Left lobe of liver (tissue), 2 donors: ENCODE measurements around the gene GYPC. TPM values are rescaled to one million over a fixed set of nuclear protein-coding genes. Genes with fewer than 3 reads are reported as not detected.
A peak's percentile ranks its signal among the peaks of the same experiment; 100 is the strongest.
"Not testable (repeated sequence)": the region's sequence is repeated elsewhere in the genome, so short reads cannot be mapped to it uniquely, and the experiment has no call there.

Experiments used
- ATAC-seq: fragments of 200-7000 bp; cut with Tn5 transposase; one replicate; pipeline ENCODE4 v1.9.1; 2020; ENCODE audit warnings: mild to moderate bottlenecking, moderate library complexity
- DNase-seq: peaks from one replicate; pipeline ENCODE4 v3.0.0-alpha.2; 2020; ENCODE audit warnings: low spot score
- total RNA-seq: library from RNA; stranded (reverse); gene quantifications from one replicate; pipeline ENCODE4 v1.2.1, GENCODE V29; 2021
- donor health status: DM: no; HTN: no; CAD: no; lungs with moderate emphysema.
- donor health status: DM: no; HTN: yes; CAD: no.

Gene GYPC
- total RNA-seq, 1 donor from 2014 or later: 4.3 TPM

- ATAC-seq, DNase-seq: not testable (repeated sequence)
These were observed 37.1 kb downstream of the GYPC start for GRCh38 chr2:126692934-126693592.

GRCh38 chr2:126696644-126697520, 40.9 kb downstream of the GYPC start:
- ATAC-seq: no peak
- DNase-seq: no peak

- DNase-seq (no peak), ATAC-seq (no peak)
These were observed 42.4 kb downstream of the GYPC start for GRCh38 chr2:126698376-126698775.

- no peak for DNase-seq
- no peak for ATAC-seq
These were observed 43.1 kb downstream of the GYPC start for GRCh38 chr2:126699018-126699417.

- DNase-seq: no peak
- ATAC-seq: no peak
These were observed 44.0 kb downstream of the GYPC start for GRCh38 chr2:126699716-126700581.

GRCh38 chr2:126700677-126701076, 44.7 kb downstream of the GYPC start:
- ATAC-seq: no peak
- DNase-seq: no peak

- DNase-seq: peak; percentile 3
- no peak for ATAC-seq
These were observed 47.4 kb downstream of the GYPC start for GRCh38 chr2:126703311-126703710.

GRCh38 chr2:126704434-126705160, 48.6 kb downstream of the GYPC start:
- DNase-seq (peak; percentile 18), ATAC-seq (no peak)

GRCh38 chr2:126707191-126707590, 51.2 kb downstream of the GYPC start:
- ATAC-seq: no peak
- peak; percentile 21 for DNase-seq

GRCh38 chr2:126707941-126708340, 52.0 kb downstream of the GYPC start:
- no peak for ATAC-seq
- DNase-seq: peak; percentile 4

- ATAC-seq (no peak), DNase-seq (no peak)
These were observed 58.4 kb downstream of the GYPC start for GRCh38 chr2:126714191-126714965.

- ATAC-seq: no peak
- no peak for DNase-seq
These were observed 59.2 kb downstream of the GYPC start for GRCh38 chr2:126715111-126715510.

- ATAC-seq (no peak), DNase-seq (no peak)
These were observed 59.8 kb downstream of the GYPC start for GRCh38 chr2:126715576-126716406.

GRCh38 chr2:126717277-126717676, 61.3 kb downstream of the GYPC start:
- DNase-seq, ATAC-seq: not testable (repeated sequence)

- DNase-seq (no peak), ATAC-seq (no peak)
These were observed 62.0 kb downstream of the GYPC start for GRCh38 chr2:126717928-126718327.

GRCh38 chr2:126719191-126719832, 63.4 kb downstream of the GYPC start:
- ATAC-seq: no peak
- no peak for DNase-seq

GRCh38 chr2:126719833-126720351, 63.9 kb downstream of the GYPC start:
- no peak for DNase-seq
- ATAC-seq: peak; percentile 20

GRCh38 chr2:126720638-126721037, 64.7 kb downstream of the GYPC start:
- ATAC-seq: no peak
- DNase-seq: no peak
